ENCODE data around the gene SERPINI2.

The SERPINI2 gene

DNA sequence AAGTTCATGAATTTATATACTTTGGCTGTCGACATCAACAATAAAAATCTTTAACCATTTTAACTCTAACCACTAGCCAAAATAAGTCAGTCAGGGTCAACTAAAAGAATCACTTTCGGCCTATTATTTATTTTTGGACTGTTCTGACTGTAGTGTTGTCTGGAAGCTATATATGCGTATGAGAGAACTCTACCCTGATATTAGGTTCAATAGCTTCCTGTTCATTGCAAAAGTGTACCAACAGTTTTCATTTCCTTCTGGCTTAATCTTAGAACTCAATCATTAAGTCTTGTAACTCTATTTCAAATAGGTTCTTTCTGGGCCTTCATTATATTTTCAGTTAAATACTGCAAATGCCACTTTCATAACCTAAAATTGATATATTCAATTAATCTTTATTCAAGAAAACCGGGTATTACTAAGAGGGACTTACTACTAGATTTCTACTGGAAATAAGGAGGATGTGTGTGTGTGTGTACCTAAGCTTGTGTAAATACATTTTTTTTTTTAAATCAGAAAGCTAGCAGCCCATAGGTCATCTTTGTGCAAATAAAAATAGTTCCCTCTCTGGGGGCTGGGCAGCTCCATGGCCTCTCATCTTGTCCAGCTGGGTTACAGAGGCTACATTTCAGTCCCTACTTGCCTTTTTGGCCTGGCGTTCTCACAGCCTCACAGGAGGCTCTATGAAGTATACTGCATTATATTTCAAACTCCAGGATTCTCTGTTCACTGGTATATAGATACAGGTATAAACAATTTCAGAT, 5.8 kb downstream of the SERPINI2 start:
- Histone ChIP-seq H3K4me1 (ENCODE audit: control insufficient read depth in 1 of 2, insufficient read depth in 1 of 2, low read depth in 1 of 2, low read length in 1 of 2) (no peaks in the 10 kb centered on the region), H3K27ac (no peak overlapping the region), H3K9me3 (no peaks in the 10 kb centered on the region), H3K27me3 (no peaks in the 10 kb centered on the region), H3K4me3 (ENCODE audit: low read depth in 1 of 2, low read length in 1 of 2) (no peak overlapping the region), H3K36me3 (no peaks in the 10 kb centered on the region)
- TF ChIP-seq, protein P1, sequence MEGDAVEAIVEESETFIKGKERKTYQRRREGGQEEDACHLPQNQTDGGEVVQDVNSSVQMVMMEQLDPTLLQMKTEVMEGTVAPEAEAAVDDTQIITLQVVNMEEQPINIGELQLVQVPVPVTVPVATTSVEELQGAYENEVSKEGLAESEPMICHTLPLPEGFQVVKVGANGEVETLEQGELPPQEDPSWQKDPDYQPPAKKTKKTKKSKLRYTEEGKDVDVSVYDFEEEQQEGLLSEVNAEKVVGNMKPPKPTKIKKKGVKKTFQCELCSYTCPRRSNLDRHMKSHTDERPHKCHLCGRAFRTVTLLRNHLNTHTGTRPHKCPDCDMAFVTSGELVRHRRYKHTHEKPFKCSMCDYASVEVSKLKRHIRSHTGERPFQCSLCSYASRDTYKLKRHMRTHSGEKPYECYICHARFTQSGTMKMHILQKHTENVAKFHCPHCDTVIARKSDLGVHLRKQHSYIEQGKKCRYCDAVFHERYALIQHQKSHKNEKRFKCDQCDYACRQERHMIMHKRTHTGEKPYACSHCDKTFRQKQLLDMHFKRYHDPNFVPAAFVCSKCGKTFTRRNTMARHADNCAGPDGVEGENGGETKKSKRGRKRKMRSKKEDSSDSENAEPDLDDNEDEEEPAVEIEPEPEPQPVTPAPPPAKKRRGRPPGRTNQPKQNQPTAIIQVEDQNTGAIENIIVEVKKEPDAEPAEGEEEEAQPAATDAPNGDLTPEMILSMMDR (IDR thresholded peaks at IDR 0.05), result no peak

DNA sequence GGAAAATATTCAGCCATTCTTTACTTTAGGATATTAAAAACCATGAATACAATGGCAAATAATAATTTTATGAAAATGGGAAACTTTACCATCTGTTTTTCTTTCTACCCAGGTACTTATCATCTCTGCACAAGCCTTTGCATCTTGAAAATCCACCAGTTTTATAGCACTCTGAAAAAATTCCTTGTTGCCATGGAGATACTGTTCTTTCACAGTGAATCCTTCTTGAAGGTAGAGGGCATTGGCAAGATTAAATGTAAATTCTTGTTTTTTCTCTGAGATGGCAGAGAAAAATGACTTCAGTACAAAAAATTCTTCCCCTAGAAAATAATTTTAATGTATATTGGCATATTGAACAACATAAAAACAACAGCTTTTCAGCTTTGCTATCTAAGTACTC, 6.9 kb downstream of the SERPINI2 start:
- no peak overlapping the region for H3K4me3 ChIP-seq (ENCODE audit: low read depth in 1 of 2, low read length in 1 of 2)
- H3K27ac ChIP-seq, result no peak overlapping the region
- H3K36me3 ChIP-seq, result no peaks in the 10 kb centered on the region
- H3K9me3 ChIP-seq, result no peaks in the 10 kb centered on the region
- TF ChIP-seq, protein P1 (IDR thresholded peaks at IDR 0.05), result no peak
- no peaks in the 10 kb centered on the region for H3K4me1 ChIP-seq (ENCODE audit: control insufficient read depth in 1 of 2, insufficient read depth in 1 of 2, low read depth in 1 of 2, low read length in 1 of 2)
- H3K27me3 ChIP-seq, result no peaks in the 10 kb centered on the region

DNA sequence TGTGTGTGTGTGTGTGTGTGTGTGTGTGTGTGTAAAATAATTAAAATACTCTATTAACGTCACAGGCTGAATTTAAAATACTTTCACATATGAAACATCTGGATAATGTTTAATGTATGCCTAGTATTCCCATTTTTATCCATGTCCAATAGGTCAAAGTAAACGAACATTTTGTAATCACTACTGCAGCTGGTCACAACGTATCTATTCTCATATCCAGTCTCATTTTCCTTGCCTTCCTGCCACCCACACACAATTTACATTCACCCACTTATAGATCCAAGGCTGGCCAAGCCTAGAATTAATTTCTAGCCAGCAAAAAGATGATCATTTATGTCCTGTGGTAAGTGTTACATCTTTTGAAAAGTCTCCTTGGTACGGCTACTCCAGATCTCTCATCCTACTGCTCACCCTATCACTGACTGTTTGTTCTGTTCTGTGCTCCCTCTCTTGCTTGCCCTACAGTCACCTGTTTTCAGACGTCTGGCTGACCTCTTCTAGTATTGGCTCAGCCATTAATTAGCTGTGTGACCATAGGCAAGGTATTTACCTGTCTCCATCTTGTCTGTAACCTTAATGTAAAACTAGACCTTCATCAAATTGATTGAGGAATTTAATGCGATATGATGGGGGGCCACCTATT, 17.6 kb downstream of the SERPINI2 start:
- TF ChIP-seq, protein P1 (IDR thresholded peaks at IDR 0.05), result no peak
- no peaks in the 10 kb centered on the region for H3K27me3 ChIP-seq
- H3K9me3 ChIP-seq, result no peaks in the 10 kb centered on the region
- H3K27ac ChIP-seq, result no peak overlapping the region
- H3K4me1 ChIP-seq (ENCODE audit: control insufficient read depth in 1 of 2, insufficient read depth in 1 of 2, low read depth in 1 of 2, low read length in 1 of 2), result no peaks in the 10 kb centered on the region
- H3K4me3 ChIP-seq (ENCODE audit: low read depth in 1 of 2, low read length in 1 of 2), result no peak overlapping the region
- no peaks in the 10 kb centered on the region for H3K36me3 ChIP-seq

DNA sequence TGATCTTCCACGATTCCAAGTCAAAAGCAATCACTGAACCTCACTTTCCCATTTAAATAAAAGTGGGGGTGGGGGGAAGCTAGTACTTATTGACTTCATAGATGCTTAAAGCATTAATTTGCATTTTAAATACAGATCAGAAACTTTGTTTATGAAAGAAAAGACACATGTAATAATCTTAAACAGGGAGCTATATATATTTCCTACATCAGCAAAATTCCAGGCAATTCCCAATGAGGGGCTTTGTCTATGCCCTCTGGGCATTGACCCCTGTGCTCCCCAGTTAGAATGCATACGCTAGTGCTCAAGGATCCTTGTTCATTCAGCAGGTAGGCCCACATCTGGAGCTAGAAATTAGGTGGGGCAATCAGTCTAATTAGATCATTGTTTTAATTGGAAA, 20.0 kb downstream of the SERPINI2 start:
- Histone ChIP-seq H3K4me3 (ENCODE audit: low read depth in 1 of 2, low read length in 1 of 2) (no peak overlapping the region), H3K27me3 (no peaks in the 10 kb centered on the region), H3K36me3 (no peaks in the 10 kb centered on the region), H3K27ac (no peak overlapping the region), H3K9me3 (no peaks in the 10 kb centered on the region), H3K4me1 (ENCODE audit: control insufficient read depth in 1 of 2, insufficient read depth in 1 of 2, low read depth in 1 of 2, low read length in 1 of 2) (no peaks in the 10 kb centered on the region)
- TF ChIP-seq, protein P1 (IDR thresholded peaks at IDR 0.05), result no peak

DNA sequence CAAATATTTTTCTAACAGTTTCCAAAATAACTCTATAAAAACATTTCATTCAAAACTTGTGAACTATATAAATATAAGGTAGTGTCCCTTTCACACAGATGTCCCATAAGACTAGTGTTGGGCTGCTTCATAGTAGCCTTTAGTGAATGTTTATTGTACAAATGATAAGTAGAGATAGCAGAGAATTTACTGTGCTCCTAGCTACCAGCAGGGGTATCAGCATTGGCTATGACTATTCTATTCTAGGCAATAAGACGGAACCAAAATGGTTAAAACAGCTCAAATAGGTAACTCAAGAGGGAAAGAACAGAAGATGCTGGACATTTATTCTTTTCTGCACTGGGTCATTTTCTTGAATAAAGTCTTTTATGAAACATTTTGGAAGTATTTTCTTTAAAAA, 22.6 kb downstream of the SERPINI2 start:
- no peaks in the 10 kb centered on the region for H3K36me3 ChIP-seq
- H3K27ac ChIP-seq, result no peak overlapping the region
- H3K9me3 ChIP-seq, result no peaks in the 10 kb centered on the region
- H3K4me3 ChIP-seq (ENCODE audit: low read depth in 1 of 2, low read length in 1 of 2), result no peak overlapping the region
- TF ChIP-seq, protein P1 (IDR thresholded peaks at IDR 0.05), result no peak
- H3K4me1 ChIP-seq (ENCODE audit: control insufficient read depth in 1 of 2, insufficient read depth in 1 of 2, low read depth in 1 of 2, low read length in 1 of 2), result no peaks in the 10 kb centered on the region
- H3K27me3 ChIP-seq, result no peaks in the 10 kb centered on the region
